Stimulated activated CD4-positive, alpha-beta T cell treated with anti-CD3 and anti-CD28 coated beads, Interleukin-15, amount 100 ng/mL, for 24 hours (primary cell): ENCODE results near the gene PPP1R1C.

Experiments
- DNase-seq: peaks from one replicate; pipeline ENCODE4 v3.0.0-alpha.2; 2020

The PPP1R1C gene

DNA sequence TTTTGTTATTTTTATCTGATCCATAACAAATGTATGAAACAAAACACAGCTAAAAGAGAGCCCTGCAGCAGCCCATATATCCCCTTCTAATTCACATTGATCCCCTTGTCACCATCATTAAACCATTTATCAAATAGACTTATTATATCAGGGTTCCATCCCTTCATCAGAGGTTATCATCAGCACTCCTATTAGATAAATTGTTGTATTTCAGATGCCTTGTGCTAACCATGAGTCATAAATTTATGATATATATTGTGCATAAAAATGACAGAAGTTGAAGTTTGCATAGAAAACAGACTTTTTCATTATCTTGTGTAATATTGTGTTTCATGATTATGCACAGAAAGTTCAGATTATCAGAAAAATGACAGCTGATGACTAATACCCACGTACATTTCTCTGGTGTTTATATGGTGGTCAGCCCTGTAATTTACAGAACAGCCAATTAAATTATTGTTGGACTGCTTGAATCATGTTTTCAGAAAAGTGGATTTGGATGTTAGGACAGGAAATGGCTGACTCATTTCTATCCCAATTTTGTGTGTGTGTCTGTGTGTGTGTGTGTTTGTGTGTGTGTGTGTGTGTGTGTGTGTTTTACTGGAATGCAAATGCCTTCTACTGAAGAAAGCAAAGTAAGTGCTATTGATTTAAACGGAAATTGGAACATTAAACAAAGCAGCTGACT lies 80.9 kb downstream of the PPP1R1C start:
- no peak for DNase-seq

GRCh38 chr2:182067393-182067792 lies 81.7 kb downstream of the PPP1R1C start:
- DNase-seq, result no peak

DNA sequence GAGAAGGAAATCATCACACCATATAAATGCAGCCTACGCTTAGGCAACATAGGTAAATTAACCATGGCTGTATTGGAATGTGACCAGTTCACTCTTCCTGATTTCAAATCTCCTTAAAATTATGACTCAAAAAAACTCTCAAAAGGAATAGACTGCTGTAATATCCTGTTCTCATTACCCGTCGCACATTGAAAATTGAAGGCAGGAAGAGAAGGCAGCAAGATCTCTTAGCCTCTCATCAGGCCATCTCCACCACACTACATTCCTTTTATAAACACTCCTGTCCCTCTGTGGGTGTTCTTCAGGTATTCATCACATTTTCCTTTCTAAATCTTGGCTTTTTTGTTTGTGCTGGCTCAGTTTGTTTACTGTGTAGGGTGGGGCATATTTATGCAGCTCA lies 83.2 kb downstream of the PPP1R1C start:
- DNase-seq, result no peak

- DNase-seq, result no peak
These were observed 83.8 kb downstream of the PPP1R1C start for GRCh38 chr2:182069416-182069815.

DNA sequence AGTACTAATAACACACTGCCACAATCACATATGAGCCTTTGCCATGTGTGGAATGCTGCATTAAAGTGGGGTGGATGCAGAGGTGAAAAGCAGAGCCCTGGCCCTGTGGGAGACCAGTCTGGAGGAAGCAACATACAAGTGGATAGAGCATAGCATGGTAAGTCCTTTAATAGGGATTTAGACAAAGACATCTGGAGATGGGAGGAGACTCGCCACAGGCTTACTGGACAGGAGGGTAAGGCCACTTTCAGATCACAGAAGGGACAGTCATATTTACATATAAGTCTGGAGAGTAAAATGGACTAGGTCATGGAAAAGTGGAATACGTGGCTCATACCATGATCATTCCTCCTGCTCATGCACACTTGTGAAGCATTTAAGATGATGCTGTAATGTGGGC lies 84.3 kb downstream of the PPP1R1C start:
- no peak for DNase-seq

DNA sequence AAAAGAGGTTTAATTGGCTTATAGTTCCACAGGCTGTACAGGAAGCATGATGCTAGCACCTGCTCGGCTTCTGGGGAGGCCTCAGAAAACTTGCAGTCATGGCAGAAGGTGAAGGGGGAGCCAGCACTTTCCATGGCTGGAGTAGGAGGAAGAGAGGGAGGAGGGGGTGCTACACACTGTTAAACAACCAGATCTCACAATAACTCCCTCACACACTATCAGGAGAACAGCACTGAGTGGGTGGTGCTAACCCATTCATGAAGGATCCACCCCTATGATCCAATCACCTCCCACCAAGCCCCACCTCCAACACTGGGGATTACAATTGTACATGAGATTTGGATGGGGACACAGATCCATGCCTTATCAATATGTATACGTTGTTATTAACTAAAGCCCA lies 85.1 kb downstream of the PPP1R1C start:
- DNase-seq, result no peak

DNA sequence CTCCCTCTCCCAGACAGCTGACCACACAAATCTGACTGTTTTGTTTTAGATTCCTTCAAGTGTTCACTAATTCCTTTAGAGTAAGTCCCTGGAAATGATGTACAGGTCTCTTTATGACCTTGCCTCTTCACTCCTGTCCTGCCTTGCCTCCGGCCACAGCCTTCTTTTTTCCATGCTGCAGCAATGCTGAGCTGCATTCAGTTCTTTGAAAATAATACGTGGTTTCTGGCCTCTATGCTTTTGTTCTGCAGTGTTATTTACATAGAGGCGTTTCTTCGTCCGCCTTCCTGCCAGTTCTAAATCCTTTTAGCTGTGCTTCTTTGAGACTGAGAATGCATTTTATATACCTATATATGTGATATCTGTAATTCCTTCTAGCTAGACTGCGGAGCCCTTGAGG lies 87.2 kb downstream of the PPP1R1C start:
- DNase-seq, result no peak

GRCh38 chr2:182073613-182074012 lies 88.0 kb downstream of the PPP1R1C start:
- no peak for DNase-seq

GRCh38 chr2:182077023-182077422 lies 91.4 kb downstream of the PPP1R1C start:
- no peak for DNase-seq

GRCh38 chr2:182077448-182078142 lies 91.9 kb downstream of the PPP1R1C start:
- DNase-seq, result peak; percentile 12

GRCh38 chr2:182078988-182079602 lies 93.4 kb downstream of the PPP1R1C start:
- no peak for DNase-seq

- DNase-seq, result no peak
These were observed 94.8 kb downstream of the PPP1R1C start for GRCh38 chr2:182080493-182080892.

DNA sequence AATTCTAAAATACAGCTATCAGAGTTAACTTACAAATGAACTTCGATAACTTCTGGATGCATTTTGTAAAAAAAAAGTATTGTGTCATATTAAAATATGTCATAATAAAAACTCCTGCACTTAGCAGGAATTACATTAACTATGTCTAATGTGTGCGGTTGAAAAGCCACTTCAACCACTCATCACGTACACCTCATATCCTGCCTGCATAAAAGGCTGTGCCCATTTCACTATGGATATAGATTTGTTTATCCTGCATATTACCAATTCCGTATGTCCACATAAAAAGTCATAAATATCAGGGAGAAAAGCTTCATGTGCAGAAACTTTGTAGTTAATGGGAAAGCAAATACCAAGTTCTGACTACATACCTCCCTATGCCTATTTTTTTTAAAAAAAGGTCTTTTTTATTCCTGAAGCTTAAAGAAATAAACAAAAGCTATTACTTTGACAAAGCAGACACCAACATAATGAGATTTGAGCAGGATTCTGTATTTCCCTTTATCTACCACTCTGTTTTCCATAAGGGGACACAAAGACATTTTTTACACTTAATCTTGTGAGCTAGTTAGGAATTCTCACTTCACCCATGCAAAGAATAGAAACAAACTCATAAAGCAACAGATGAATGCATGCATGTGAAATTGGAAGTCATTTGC lies 96.1 kb downstream of the PPP1R1C start:
- DNase-seq, result no peak

DNA sequence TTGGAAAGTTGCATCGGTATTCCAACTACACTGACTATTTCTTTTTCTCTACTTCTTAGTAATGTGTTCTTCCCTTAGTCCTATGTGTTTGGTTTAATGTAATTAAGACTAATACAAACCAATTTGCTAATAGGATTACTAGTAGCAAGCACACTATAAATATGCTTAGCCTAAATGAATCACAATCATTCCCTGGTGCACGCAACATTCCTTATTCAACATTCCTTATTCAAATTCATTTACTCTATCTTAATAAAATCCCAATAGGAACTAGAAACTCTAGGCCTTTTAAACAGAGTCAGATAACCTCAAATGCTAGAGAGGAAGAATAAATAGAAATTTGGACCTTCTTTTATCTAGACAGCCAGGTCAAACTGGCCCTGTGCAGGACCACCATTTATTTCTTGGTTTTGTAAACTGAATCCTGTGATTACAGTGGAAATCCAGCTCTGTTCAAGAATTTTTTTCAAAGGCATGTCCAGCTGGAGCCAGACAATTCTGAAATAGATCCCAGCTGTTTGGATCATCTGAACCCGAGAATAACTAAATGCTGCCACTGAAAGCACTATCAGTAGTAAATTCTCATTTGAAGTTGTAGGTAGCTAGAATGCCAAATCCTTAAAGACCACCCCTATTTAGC lies 103.1 kb downstream of the PPP1R1C start:
- DNase-seq, result no peak

GRCh38 chr2:182090486-182090885 lies 104.8 kb downstream of the PPP1R1C start:
- DNase-seq, result no peak

GRCh38 chr2:182097571-182098164 lies 112.0 kb downstream of the PPP1R1C start:
- DNase-seq, result no peak

- DNase-seq, result no peak
These were observed 113.0 kb downstream of the PPP1R1C start for GRCh38 chr2:182098648-182099047.

DNA sequence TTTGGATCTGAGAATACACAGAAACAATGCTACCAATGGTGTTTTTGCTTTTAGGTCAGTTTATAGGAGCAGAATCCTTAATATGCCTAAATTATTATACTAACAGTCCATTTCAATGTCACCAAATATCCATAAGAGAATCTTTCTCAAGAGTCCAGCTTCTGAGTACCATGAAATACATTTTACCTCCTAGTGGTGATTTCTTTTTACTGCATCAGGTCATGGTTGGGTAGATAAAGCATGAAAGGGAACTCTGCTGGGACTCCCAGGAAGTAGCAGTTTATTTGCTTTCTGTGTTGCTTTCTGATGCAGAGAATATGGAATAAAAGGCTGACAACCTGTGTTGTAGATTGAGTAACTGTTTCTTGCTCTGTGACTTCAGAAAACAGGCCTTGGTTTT lies 115.6 kb downstream of the PPP1R1C start:
- no peak for DNase-seq

DNA sequence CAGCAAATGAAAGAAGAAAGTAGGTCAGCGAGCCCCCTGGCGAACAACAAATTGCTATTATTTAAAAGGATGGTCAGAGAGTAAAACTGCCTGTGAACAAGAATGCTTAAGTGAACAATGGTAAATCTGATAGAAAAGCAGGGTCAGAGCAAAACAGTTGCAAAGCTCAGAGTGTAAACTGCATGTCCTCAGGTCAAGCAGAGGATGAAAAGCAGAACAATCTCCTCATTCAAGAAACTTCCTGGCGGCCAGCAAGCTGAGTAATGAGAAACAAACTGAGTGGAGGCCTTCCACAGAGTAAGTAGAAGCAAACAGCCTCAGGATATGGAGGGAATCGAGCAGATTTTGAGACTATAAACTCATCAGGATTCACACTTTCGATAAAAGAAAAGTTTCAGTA lies 117.9 kb downstream of the PPP1R1C start:
- no peak for DNase-seq

DNA sequence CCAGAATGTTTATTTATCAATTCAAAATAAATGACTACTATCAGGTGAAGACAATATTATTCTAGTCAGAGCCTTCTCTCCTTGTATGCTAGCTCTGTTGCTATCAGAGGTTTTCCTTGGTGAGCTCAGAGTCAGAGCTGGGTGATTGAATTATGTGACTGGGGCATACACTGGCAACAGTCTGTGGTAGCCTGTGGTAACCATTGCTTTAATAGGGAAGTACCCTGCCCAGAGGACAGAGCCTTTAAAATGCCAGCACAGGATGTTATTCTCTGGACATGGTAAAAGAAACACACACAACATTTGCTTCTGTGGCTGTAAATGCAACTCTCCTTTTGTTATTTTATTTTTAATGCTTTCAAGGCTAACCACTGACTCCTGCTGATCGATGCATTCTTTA lies 124.7 kb downstream of the PPP1R1C start:
- no peak for DNase-seq

- no peak for DNase-seq
These were observed 127.7 kb downstream of the PPP1R1C start for GRCh38 chr2:182113334-182113733.

- no peak for DNase-seq
These were observed 129.6 kb downstream of the PPP1R1C start for GRCh38 chr2:182115258-182115657.

DNA sequence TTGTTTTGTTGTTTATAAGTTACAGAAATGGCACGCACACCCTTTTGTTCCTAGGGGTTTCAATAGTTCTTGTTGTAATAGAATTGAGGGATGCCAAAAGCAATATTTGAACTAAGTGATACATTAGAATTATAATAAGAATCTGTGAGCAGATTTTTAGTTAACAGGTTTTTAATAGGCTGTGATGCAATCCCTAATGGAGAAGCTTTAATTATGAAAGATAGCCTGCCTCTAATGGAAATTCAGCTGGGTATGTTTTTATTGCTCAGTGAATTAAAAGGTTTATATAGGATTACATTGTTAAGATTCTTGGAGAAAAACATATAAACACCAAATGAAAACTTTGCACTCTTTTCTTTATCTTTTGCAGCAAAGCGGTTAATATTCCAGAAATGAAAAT lies 131.1 kb downstream of the PPP1R1C start:
- DNase-seq, result no peak
